Right ventricle myocardium inferior (tissue), 1 donor: ENCODE measurements around the gene USH2A. TPM values are rescaled to one million over a fixed set of nuclear protein-coding genes. Genes with fewer than 3 reads are reported as not detected.

Source experiments
- ATAC-seq: fragments of 200-7000 bp; cut with Tn5 transposase; one replicate; pipeline ENCODE4 v1.9.1; 2020; ENCODE audit warnings: mild to moderate bottlenecking, moderate library complexity
- DNase-seq: peaks from one replicate; pipeline ENCODE4 v3.0.0; 2021; ENCODE audit errors: missing footprints
- intact Hi-C: fragments of 100-400 bp; cut with DNase I; formaldehyde crosslinking; loops from one replicate; pipeline ENCODE4 v1.11.0; 2022
- total RNA-seq: library from RNA; stranded (reverse); fragmentation: NEBNext Ultra II Directional; extraction: Animal tissue kit (Norgen Biotek cat#: 25700); gene quantifications from one replicate; pipeline ENCODE4 v1.2.1, GENCODE V29; 2021
- donor health status: DM: no; HTN: yes; CAD: no; lungs with severe emphysema.

Gene USH2A
- total RNA-seq, 1 donor from 2014 or later = 1.3 TPM

- DNase-seq = no peak
- intact Hi-C loops = loop anchor here (5.0 kb wide), 1 partner anchor 41 kb away; the partner anchor contains the start of gene KCTD3
- ATAC-seq = peak; percentile 26
These were observed 814.6 kb downstream of the USH2A start for GRCh38 chr1:215608646-215609045.

DNA sequence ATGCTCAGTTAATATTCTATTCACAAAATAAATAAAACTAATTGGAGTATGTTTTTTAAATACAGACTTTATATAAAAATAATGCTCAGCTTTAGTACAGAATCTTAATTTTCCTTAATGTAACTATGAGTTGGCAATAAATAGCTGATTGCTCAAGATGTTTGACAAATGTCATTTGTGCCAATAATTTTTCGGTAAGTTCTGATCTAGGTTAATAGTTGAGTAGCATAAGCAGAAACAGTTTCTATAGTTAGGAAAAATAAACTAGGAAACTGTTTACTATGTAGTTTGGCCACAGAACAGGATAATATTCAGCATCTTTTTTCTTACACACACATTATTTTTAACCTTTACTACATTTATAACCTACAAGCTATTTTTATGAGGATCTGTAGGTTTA lies 815.8 kb downstream of the USH2A start:
- DNase-seq (no peak), ATAC-seq (no peak)
- intact Hi-C loops = loop anchor here (5.0 kb wide), 1 partner anchor 40 kb away; the partner anchor contains the start of gene KCTD3

- intact Hi-C loops = loop anchor here (5.0 kb wide), 1 partner anchor 39 kb away; the partner anchor contains the start of gene KCTD3
- no peak for ATAC-seq
These were observed 816.6 kb downstream of the USH2A start for GRCh38 chr1:215606564-215607168.

GRCh38 chr1:215606036-215606435 lies 817.2 kb downstream of the USH2A start:
- ATAC-seq (no peak), DNase-seq (no peak)
- intact Hi-C loops = loop anchor here (5.0 kb wide), 1 partner anchor 39 kb away; the partner anchor contains the start of gene KCTD3

More at GRCh38 chr1:215606564-215607168, 816.6 kb downstream of the USH2A start:
- no peak for DNase-seq

- intact Hi-C loops = loop anchor here (5.0 kb wide), 1 partner anchor 38 kb away; the partner anchor contains the start of gene KCTD3
- no peak for DNase-seq
- no peak for ATAC-seq
These were observed 818.1 kb downstream of the USH2A start for GRCh38 chr1:215605011-215605621.

- ATAC-seq (no peak), DNase-seq (no peak)
- intact Hi-C loops = no loop called here
These were observed 819.9 kb downstream of the USH2A start for GRCh38 chr1:215603319-215603718.

- no peak for ATAC-seq
- intact Hi-C loops = no loop called here
These were observed 822.0 kb downstream of the USH2A start for GRCh38 chr1:215601276-215601675.

DNA sequence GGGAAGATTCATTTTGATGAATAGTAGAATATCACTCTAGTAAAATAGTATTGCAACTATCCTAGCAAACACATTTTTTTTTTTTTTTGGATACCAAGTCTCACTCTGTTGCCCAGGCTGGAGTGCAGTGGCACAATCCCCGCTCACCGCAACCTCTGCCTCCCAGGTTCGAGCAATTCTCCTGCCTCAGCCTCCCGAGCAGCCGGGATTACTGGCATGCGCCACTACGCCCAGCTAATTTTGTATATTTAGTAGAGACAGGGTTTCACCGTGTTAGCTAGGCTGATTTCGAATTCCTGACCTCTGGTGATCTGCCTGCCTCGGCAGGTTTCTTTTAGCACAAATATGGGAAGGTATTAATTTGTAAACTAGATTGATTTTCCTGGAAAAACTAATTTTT lies 822.4 kb downstream of the USH2A start:
- DNase-seq (no peak), ATAC-seq (no peak)
- intact Hi-C loops = no loop called here

More at GRCh38 chr1:215601276-215601675, 822.0 kb downstream of the USH2A start:
- no peak for DNase-seq

- ATAC-seq (no peak), DNase-seq (no peak)
These were observed 822.9 kb downstream of the USH2A start for GRCh38 chr1:215600258-215600792.

GRCh38 chr1:215599418-215600074 lies 823.7 kb downstream of the USH2A start:
- no peak for ATAC-seq
- no peak for DNase-seq
- intact Hi-C loops = no loop called here

More at GRCh38 chr1:215600258-215600792, 822.9 kb downstream of the USH2A start:
- intact Hi-C loops = no loop called here

GRCh38 chr1:215597961-215598360 lies 825.3 kb downstream of the USH2A start:
- no peak for ATAC-seq
- no peak for DNase-seq
- intact Hi-C loops = no loop called here

DNA sequence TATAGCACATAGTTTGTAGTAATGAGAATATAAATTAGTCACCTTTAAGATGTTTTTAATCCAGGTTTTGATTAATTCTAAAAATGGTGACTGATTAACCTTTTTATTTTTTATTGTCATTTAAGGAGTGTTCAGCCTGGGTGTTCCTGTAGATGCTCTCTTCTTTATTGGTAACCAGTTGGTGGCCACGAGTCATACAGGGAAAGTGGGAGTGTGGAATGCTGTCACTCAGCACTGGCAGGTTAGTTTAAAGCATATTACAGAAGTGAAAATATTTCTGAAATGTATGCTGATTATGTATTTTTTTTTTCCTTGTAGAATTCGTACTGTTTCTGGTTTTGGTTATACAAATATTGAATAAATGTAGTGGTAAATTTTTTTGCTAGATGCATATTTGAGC lies 828.0 kb downstream of the USH2A start:
- DNase-seq (no peak), ATAC-seq (no peak)
- intact Hi-C loops = no loop called here

DNA sequence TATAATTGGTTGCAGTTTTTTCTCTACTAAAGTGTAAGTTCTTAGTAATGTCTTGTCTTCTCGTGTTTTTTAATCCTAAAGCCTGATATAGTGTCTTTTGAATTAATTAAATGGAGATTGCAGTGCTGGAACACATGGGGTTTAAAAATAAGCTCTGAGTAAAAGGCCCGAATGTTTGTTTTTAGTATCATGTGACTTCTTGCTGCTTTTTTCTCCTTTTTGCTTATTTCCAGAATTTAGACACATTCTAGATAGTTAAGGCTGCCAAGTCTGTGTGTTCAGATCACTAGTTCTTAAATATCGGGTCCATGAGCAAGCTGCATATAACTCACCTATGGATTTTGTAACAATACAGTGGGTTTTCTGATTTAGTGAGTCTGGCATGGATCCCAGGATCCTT lies 828.6 kb downstream of the USH2A start:
- intact Hi-C loops = no loop called here
- no peak for DNase-seq
- no peak for ATAC-seq

- intact Hi-C loops = no loop called here
- ATAC-seq = no peak
- DNase-seq = no peak
These were observed 832.3 kb downstream of the USH2A start for GRCh38 chr1:215590779-215591491.

GRCh38 chr1:215589650-215590435 lies 833.4 kb downstream of the USH2A start:
- intact Hi-C loops = no loop called here
- DNase-seq (no peak), ATAC-seq (no peak)

GRCh38 chr1:215584389-215584788 lies 838.9 kb downstream of the USH2A start:
- intact Hi-C loops = no loop called here

GRCh38 chr1:215583185-215583749 lies 840.0 kb downstream of the USH2A start:
- ATAC-seq (peak; percentile 70), DNase-seq (no peak)
- intact Hi-C loops = no loop called here

More at GRCh38 chr1:215584389-215584788, 838.9 kb downstream of the USH2A start:
- no peak for DNase-seq
- ATAC-seq = no peak

DNA sequence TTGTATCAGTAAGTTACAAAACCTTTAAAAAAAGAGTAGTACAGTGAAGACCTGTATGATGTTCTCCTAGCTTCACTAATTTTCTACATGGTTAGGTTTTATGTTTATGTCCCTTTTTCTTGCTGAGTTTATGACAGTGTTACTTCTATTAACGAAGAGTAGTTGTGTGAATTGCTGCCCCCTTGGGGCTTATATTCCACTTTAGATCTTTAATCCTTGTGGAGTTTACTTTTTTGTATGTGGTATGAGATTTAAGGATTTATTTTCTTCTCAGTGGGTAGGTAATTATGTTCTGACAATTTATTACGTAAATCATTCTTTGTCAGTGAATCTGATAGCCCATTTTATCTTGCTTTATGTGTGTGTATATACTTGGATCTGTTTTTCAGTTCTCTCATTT lies 841.4 kb downstream of the USH2A start:
- no peak for DNase-seq
- intact Hi-C loops = no loop called here
- ATAC-seq = no peak
